Glutamatergic neuron (in vitro differentiated cells): ENCODE results near the gene PPAN. TPM values are rescaled to one million over a fixed set of nuclear protein-coding genes. Genes with fewer than 3 reads are reported as not detected.

Experiments
- DNase-seq: peaks from one replicate; pipeline ENCODE4 v3.0.0; 2022
- H3K27ac Mint-ChIP-seq: one replicate; pipeline ENCODE4 v1.8.0; 2020; ENCODE audit warnings: mild to moderate bottlenecking, mixed read lengths, inconsistent platforms; ENCODE audit not compliant: unreplicated experiment
- H3K27me3 Mint-ChIP-seq: one replicate; pipeline ENCODE4 v1.8.0; 2020; ENCODE audit warnings: mild to moderate bottlenecking, moderate library complexity, mixed read lengths, inconsistent platforms; ENCODE audit not compliant: unreplicated experiment
- H3K36me3 Mint-ChIP-seq: one replicate; pipeline ENCODE4 v1.8.0; 2020; ENCODE audit warnings: mild to moderate bottlenecking, mixed read lengths, inconsistent platforms; ENCODE audit not compliant: unreplicated experiment
- H3K4me1 Mint-ChIP-seq: one replicate; pipeline ENCODE4 v1.8.0; 2020; ENCODE audit warnings: mild to moderate bottlenecking, low read depth, mixed read lengths, inconsistent platforms; ENCODE audit not compliant: unreplicated experiment
- H3K4me3 Mint-ChIP-seq: one replicate; pipeline ENCODE4 v1.8.0; 2020; ENCODE audit warnings: mild to moderate bottlenecking, mixed read lengths, inconsistent platforms; ENCODE audit not compliant: unreplicated experiment
- H3K9me3 Mint-ChIP-seq: one replicate; pipeline ENCODE4 v1.8.0; 2020; ENCODE audit warnings: mild to moderate bottlenecking, moderate library complexity, mixed read lengths, inconsistent platforms; ENCODE audit not compliant: unreplicated experiment
- CTCF ChIP-seq: fragments of 200-600 bp; sonication (generic); IDR thresholded peaks from one replicate; pipeline ENCODE4 v1.5.0; 2021; ENCODE audit not compliant: partially characterized antibody, unreplicated experiment
- total RNA-seq: library from RNA; stranded (reverse); fragmentation: NEBNext Ultra II Directional; extraction: Animal tissue kit (Norgen Biotek cat#: 25700); gene quantifications from one replicate; pipeline ENCODE4 v1.2.1, GENCODE V29; 2021; ENCODE audit not compliant: unreplicated experiment

Gene PPAN
- total RNA-seq, 1 donor from 2014 or later: 44.5 TPM

- TF ChIP-seq CTCF: no peak
- Mint-ChIP-seq H3K4me3 (no peak overlapping the region), H3K27me3 (peaks cover 3% of the 10 kb centered on the region), H3K4me1 (no peaks in the 10 kb centered on the region), H3K9me3 (peaks cover 5% of the 10 kb centered on the region), H3K27ac (no peak overlapping the region), H3K36me3 (no peaks in the 10 kb centered on the region)
- no peak for DNase-seq
These were observed 35.3 kb upstream of the PPAN start for GRCh38 chr19:10070730-10071446.

DNA sequence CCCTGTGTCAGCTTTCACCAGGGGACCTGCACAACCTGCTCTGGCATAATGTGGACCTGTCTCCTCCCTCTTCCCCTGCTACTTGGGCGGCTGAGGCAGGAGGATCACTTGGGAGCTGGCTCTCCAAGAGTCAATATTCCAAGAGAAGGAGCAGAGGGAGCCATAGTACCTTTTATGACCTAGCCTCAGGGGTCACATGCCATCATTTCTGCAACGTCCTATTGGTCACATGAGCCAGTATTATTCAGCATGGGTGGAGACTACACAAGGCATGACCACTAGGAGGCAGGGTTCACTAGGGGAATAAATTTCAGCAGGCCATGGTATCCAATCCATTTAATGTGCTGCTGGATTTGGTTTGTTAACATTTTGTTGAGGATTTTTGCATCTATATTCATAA is 32.0 kb upstream of the PPAN start:
- no peaks in the 10 kb centered on the region for H3K36me3 Mint-ChIP-seq
- no peak overlapping the region for H3K27ac Mint-ChIP-seq
- H3K4me1 Mint-ChIP-seq: no peaks in the 10 kb centered on the region
- H3K9me3 Mint-ChIP-seq: peaks cover 5% of the 10 kb centered on the region
- no peak for DNase-seq
- peak; percentile 46 for TF ChIP-seq CTCF
- H3K4me3 Mint-ChIP-seq: no peak overlapping the region
- peaks cover 5% of the 10 kb centered on the region for H3K27me3 Mint-ChIP-seq

- Mint-ChIP-seq H3K4me3 (no peak overlapping the region), H3K9me3 (peaks cover 3% of the 10 kb centered on the region), H3K27me3 (peaks cover 2% of the 10 kb centered on the region), H3K36me3 (no peaks in the 10 kb centered on the region), H3K27ac (no peak overlapping the region), H3K4me1 (no peaks in the 10 kb centered on the region)
- TF ChIP-seq CTCF: no peak
- DNase-seq: no peak
These were observed 29.6 kb upstream of the PPAN start for GRCh38 chr19:10076535-10076934.

DNA sequence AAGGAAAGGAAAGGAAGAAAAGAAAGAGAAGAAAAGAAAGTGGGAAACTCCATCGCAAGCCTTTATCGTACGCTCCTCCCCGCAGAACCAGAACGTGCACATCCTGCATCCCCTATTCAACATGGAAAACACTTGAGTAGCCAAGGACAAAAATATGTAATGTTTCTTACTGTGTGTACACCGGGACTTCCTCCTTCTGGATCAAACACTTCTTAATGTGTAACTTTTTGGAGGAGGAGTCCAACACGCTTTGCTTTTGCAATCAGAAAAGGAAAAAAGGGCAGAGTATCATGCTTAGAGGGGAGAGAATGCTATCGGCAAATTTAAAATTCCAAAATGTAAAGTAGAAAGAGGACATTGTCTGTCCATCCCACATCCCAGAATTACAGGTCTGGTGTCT is 27.8 kb upstream of the PPAN start:
- H3K4me3 Mint-ChIP-seq: no peak overlapping the region
- H3K36me3 Mint-ChIP-seq: no peaks in the 10 kb centered on the region
- DNase-seq: no peak
- peaks cover 2% of the 10 kb centered on the region for H3K27me3 Mint-ChIP-seq
- H3K4me1 Mint-ChIP-seq: no peaks in the 10 kb centered on the region
- H3K27ac Mint-ChIP-seq: no peak overlapping the region
- TF ChIP-seq CTCF: no peak
- H3K9me3 Mint-ChIP-seq: peaks cover under 1% of the 10 kb centered on the region

DNA sequence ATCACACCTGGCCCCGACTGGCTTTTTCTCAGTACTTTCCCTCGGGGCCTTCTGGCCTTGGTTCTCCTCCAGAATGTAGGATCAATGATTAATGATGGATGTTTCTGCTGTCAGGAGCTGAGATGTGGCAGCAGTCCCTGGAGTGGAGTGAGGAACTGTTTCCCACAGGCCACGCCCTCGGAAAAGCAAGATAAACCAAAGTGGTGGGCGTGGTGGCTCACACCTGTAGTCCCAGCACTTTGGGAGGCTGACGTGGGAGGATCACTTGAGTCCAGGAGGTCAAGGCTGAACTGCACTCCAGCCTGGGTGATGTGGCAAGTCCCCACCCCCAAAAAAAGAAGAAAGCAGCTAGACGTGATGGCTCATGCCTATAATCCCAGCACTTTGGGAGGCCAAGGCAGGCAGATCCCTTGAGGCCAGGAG is 27.1 kb upstream of the PPAN start:
- H3K4me3 Mint-ChIP-seq: no peak overlapping the region
- no peaks in the 10 kb centered on the region for H3K9me3 Mint-ChIP-seq
- H3K4me1 Mint-ChIP-seq: no peaks in the 10 kb centered on the region
- H3K27ac Mint-ChIP-seq: no peak overlapping the region
- DNase-seq: no peak
- H3K36me3 Mint-ChIP-seq: no peaks in the 10 kb centered on the region
- no peak for TF ChIP-seq CTCF
- peaks cover 2% of the 10 kb centered on the region for H3K27me3 Mint-ChIP-seq
